Body of pancreas (tissue), 4 donors: ENCODE results near the gene TLCD2.
"Not testable (repeated sequence)": the region's sequence is repeated elsewhere in the genome, so short reads cannot be mapped to it uniquely, and the experiment has no call there.

ENCODE experiments used
- POLR2A ChIP-seq, 3 donors: fragments of 450-650 bp; IDR thresholded peaks; one replicate each; pipeline ENCODE4 v1.6.1; 2016; ENCODE audit warnings: antibody characterized with exemption in 3 of 3, mild to moderate bottlenecking in 2 of 3
- TF ChIP-seq, protein P1 (sequence below), 7 experiments: fragments of 450-650 bp in 4 of 7; fragments of 200-600 bp in 3 of 7; sonication (generic) in 3 of 7; IDR thresholded peaks; one replicate each; pipeline ENCODE4 v1.5.1; 2016 to 2019; ENCODE audit warnings: antibody characterized with exemption in 7 of 7

DNA sequence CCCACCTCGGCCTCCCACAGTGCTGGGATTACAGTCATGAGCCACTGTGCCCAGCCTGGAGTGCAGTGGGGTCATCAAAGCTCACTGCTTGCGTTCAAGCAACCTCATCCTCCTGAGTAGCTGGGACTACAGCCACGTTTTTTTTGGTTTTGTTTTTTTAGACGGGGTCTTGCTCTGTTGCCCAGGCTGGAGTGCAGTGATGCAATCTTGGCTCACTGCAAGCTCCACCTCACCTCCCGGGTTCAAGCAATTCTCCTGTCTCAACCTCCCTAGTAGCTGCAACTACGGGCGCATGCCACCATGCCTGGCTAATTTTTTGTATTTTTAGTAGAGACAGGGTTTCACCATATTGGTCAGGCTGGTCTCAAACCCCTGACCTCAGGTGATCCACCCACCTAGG lies 57.4 kb downstream of the TLCD2 start:
- TF ChIP-seq POLR2A (IDR thresholded peaks at IDR 0.05): not testable (repeated sequence)
- TF ChIP-seq, protein P1, sequence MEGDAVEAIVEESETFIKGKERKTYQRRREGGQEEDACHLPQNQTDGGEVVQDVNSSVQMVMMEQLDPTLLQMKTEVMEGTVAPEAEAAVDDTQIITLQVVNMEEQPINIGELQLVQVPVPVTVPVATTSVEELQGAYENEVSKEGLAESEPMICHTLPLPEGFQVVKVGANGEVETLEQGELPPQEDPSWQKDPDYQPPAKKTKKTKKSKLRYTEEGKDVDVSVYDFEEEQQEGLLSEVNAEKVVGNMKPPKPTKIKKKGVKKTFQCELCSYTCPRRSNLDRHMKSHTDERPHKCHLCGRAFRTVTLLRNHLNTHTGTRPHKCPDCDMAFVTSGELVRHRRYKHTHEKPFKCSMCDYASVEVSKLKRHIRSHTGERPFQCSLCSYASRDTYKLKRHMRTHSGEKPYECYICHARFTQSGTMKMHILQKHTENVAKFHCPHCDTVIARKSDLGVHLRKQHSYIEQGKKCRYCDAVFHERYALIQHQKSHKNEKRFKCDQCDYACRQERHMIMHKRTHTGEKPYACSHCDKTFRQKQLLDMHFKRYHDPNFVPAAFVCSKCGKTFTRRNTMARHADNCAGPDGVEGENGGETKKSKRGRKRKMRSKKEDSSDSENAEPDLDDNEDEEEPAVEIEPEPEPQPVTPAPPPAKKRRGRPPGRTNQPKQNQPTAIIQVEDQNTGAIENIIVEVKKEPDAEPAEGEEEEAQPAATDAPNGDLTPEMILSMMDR (IDR thresholded peaks at IDR 0.05): not testable (repeated sequence)
